Gastrocnemius medialis (tissue), 4 donors: ENCODE results near the gene ZNF79.

Experiments
- CTCF ChIP-seq, 5 experiments: fragments of 450-650 bp in 3 of 5; fragments of 200-600 bp in 2 of 5; sonication (generic) in 2 of 5; IDR thresholded peaks in 4 of 5; conservative IDR thresholded peaks in 1 of 5; 1 replicate in 4 of 5; 2 replicates in 1 of 5; pipeline ENCODE4 v1.5.1; 2016 to 2019; ENCODE audit warnings: antibody characterized with exemption in 5 of 5, mild to moderate bottlenecking in 3 of 5, moderate library complexity in 3 of 5
- POLR2A ChIP-seq, 2 donors: fragments of 450-650 bp; IDR thresholded peaks; one replicate each; pipeline ENCODE4 v1.6.1; 2017; ENCODE audit warnings: antibody characterized with exemption in 2 of 2, mild to moderate bottlenecking in 2 of 2, moderate library complexity in 2 of 2

- TF ChIP-seq CTCF (IDR thresholded peaks at IDR 0.05 in 4 of 5, conservative IDR thresholded peaks at IDR 0.05 in 1 of 5) (no peak), POLR2A (IDR thresholded peaks at IDR 0.05) (no peak)
These were observed 39.3 kb upstream of the ZNF79 start for GRCh38 chr9:127384901-127385300.
